ENCODE results near the gene SEMA4D.

SEMA4D gene

DNA sequence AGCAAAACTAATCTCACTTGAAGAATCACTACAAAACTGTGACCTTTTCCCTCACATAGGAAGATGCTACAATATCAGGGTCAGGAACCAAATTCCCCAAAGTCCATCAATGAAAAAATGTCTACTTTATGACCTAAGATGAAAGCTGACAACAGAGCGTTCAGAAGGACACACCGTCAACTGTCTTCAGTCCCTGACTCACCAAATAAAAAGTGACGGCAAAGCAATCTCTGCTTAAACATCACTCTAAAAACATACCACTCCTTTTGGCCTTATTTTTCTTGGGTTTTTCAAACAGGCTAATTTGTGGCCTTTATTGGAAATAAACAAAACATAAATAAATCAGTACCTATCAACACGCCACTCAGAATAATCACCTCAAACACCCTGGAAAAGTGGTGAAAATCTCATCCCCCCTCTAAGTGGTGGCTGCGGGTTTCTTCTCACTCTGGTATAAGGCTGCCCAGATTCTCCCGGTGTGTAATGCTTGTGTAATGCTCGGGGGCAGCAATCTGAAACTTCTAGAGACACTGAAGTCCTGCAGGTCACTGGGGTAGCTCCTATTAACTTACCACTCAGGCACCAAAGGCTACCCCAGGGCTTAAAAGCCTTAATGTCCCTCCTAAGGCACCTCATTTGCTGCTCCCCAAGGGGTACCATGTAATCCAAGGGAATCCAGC is 29.5 kb downstream of the SEMA4D start:
- in situ Hi-C loops (cut with HindIII; ENCODE audit: low pct_ligation_motif_present, low sequenced_read_pairs) = no loop called here
- Histone ChIP-seq H3K27ac (no peak overlapping the region), H3K36me3 (replicated peaks) (no peaks in the 10 kb centered on the region), H3K27me3 (replicated peaks) (no peaks in the 10 kb centered on the region), H3K4me3 (ENCODE audit: low read depth, low read length) (no peak overlapping the region)
- TF ChIP-seq, protein P1, sequence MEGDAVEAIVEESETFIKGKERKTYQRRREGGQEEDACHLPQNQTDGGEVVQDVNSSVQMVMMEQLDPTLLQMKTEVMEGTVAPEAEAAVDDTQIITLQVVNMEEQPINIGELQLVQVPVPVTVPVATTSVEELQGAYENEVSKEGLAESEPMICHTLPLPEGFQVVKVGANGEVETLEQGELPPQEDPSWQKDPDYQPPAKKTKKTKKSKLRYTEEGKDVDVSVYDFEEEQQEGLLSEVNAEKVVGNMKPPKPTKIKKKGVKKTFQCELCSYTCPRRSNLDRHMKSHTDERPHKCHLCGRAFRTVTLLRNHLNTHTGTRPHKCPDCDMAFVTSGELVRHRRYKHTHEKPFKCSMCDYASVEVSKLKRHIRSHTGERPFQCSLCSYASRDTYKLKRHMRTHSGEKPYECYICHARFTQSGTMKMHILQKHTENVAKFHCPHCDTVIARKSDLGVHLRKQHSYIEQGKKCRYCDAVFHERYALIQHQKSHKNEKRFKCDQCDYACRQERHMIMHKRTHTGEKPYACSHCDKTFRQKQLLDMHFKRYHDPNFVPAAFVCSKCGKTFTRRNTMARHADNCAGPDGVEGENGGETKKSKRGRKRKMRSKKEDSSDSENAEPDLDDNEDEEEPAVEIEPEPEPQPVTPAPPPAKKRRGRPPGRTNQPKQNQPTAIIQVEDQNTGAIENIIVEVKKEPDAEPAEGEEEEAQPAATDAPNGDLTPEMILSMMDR (IDR thresholded peaks at IDR 0.05; ENCODE audit: low read depth, low read length, missing control alignments) = no peak
- DNase-seq = no peak

DNA sequence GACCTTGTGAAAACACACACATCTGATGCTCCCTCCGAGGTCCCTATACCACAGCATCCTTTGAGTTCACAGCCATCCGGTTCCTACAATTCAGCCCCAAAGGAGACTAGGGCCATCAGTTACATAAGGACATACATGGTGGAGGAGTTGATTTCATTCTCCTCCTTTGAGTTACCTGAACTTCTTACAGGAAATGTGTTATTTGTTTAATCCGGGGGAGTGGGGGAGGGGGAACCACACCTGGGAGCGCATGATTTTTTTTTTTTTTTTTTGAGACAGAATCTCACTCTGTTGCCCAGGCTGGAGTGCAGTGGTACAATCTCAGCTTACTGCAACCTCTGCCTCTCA is 30.7 kb downstream of the SEMA4D start:
- no peaks in the 10 kb centered on the region for H3K27me3 ChIP-seq (replicated peaks)
- DNase-seq = no peak
- H3K4me3 ChIP-seq (ENCODE audit: low read depth, low read length) = no peak overlapping the region
- H3K36me3 ChIP-seq (replicated peaks) = no peaks in the 10 kb centered on the region
- in situ Hi-C loops (cut with HindIII; ENCODE audit: low pct_ligation_motif_present, low sequenced_read_pairs) = no loop called here
- TF ChIP-seq, protein P1 (IDR thresholded peaks at IDR 0.05; ENCODE audit: low read depth, low read length, missing control alignments) = no peak
- no peak overlapping the region for H3K27ac ChIP-seq

DNA sequence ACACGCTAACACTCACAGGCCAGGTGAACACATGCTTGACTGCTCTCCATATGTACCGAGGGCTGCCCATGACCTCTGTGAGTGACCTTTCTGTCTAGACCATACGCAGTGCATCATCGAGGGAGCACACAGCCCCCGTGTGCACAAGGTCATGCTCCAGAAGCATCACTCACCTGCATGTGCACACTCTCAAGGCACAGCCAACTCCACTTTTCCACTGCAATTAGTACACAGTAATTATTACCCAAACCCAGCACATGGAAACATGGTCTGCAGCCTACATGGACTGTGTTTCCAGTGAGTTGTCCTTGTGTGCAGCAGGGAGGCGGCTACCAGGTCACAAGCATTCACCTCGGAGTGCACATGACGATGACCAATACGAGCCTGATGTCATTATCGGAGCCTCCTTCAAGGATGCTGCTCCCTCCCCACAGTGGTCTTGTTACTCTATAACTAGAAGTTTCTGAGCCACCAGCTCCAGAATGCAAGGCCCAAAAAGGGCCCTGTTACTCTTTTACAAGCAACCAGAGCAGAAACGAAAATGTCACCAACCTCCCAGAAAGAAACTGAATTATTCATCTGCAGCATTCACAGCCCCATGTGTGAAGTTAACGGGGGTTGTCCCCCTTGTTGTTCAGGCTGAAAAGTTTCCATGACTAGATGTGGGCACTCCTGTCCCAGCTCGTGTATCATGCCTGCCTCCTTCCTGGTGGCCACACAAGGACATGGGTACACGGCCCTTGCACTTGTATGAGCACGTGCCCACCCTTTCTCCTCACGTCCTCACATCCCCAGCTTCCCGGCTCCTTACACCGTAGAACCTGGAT is 31.2 kb downstream of the SEMA4D start:
- TF ChIP-seq, protein P1 (IDR thresholded peaks at IDR 0.05; ENCODE audit: low read depth, low read length, missing control alignments) = no peak
- no peak overlapping the region for H3K27ac ChIP-seq
- in situ Hi-C loops (cut with HindIII; ENCODE audit: low pct_ligation_motif_present, low sequenced_read_pairs) = no loop called here
- no peaks in the 10 kb centered on the region for H3K36me3 ChIP-seq (replicated peaks)
- no peak for DNase-seq
- H3K4me3 ChIP-seq (ENCODE audit: low read depth, low read length) = no peak overlapping the region
- H3K27me3 ChIP-seq (replicated peaks) = no peaks in the 10 kb centered on the region

DNA sequence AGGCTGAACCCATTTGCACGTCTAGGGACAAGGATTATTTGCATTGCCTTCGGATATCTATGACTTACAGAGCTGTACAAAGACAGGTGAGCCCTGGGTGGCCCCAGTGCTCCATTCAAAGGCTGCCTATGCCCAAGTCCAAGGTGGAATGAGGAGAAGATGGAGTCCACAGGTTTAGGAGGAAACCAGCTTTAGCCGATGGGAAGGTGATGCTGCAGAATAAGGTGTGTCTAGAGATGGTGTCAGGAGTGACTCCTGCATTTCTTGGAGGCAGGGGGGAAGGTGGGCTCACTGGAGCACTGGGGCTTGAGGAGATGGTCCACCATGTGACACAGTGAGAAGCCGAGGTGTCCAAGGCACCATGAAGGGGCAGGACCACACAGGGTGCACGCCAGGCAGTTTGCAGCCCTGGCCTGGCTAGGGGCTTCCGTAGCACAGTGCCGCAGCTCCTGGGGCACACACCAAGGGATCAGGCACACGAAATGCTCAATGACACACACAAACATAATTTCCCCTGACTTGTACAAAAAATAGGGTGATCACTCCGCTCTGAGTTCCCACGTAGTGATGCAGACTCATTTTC is 32.1 kb downstream of the SEMA4D start:
- H3K4me3 ChIP-seq (ENCODE audit: low read depth, low read length) = no peak overlapping the region
- no peak for DNase-seq
- in situ Hi-C loops (cut with HindIII; ENCODE audit: low pct_ligation_motif_present, low sequenced_read_pairs) = no loop called here
- TF ChIP-seq, protein P1 (IDR thresholded peaks at IDR 0.05; ENCODE audit: low read depth, low read length, missing control alignments) = no peak
- no peak overlapping the region for H3K27ac ChIP-seq
- H3K36me3 ChIP-seq (replicated peaks) = no peaks in the 10 kb centered on the region
- no peaks in the 10 kb centered on the region for H3K27me3 ChIP-seq (replicated peaks)

DNA sequence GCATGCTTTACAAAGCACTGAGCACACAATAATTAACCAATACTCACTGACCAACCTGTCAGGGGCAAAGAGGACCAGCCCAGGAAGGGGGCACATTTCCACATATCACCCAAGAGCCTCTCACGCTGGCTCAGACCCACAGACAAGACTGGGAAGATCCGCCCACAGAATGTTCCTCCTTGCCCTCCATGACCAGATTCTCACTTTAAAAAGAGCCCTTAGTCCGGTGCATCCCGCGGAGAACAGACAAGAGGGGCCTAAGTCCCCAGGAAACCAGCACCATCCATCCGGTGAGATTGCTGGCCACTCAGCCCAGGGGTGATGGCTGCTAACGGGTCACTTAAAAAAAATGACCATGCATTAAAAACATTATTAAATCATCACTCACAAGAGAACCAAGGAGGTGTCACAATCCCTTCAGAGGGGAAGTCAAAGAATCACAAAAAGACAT is 32.9 kb downstream of the SEMA4D start:
- Histone ChIP-seq H3K27me3 (replicated peaks) (no peaks in the 10 kb centered on the region), H3K4me3 (ENCODE audit: low read depth, low read length) (no peak overlapping the region), H3K27ac (no peak overlapping the region), H3K36me3 (replicated peaks) (no peaks in the 10 kb centered on the region)
- in situ Hi-C loops (cut with HindIII; ENCODE audit: low pct_ligation_motif_present, low sequenced_read_pairs) = no loop called here
- TF ChIP-seq, protein P1 (IDR thresholded peaks at IDR 0.05; ENCODE audit: low read depth, low read length, missing control alignments) = no peak
- DNase-seq = no peak

All from brain microvascular endothelial cell (primary cell).